Fibroblast of mammary gland (primary cell): ENCODE measurements around the gene OR4N2.
"Not testable (repeated sequence)": the region's sequence is repeated elsewhere in the genome, so short reads cannot be mapped to it uniquely, and the experiment has no call there.

ENCODE experiments used
- DNase-seq: peaks from one replicate; pipeline ENCODE4 v3.0.0-alpha.2; 2010; ENCODE audit warnings: low read depth
- H3K4me3 ChIP-seq: 2 replicates; pipeline ENCODE4 v1.5.1; 2011; ENCODE audit warnings: low read depth, mild to moderate bottlenecking, low read length, moderate library complexity; ENCODE audit not compliant: control insufficient read depth
- TF ChIP-seq, protein P1 (sequence below): conservative IDR thresholded peaks from 2 replicates; pipeline ENCODE4 v1.5.1; 2011; ENCODE audit warnings: low read depth, low read length, inconsistent platforms; ENCODE audit not compliant: control insufficient read depth, insufficient read depth

Gene OR4N2

DNA sequence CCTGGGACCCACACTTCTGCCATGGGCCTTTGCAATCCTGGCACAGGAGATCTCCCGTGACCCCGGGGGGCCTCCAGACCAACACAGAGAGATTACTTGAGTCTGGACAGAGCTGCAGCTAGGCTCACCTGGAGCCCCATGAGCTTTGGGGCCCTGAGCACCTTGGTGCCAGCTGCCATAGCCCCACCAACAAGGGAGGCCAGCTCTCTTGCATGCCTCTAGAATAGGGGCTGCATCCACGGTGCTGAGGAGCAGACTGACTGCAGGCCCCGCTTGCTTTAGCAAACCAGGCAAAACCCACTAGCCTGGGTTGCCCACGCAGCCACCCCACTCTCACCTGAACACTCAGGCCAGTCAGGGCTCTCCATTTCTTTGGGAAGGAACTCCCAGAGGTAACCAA lies 3.7 kb upstream of the OR4N2 start:
- no peak overlapping the region for H3K4me3 ChIP-seq
- DNase-seq = no peak
- TF ChIP-seq, protein P1, sequence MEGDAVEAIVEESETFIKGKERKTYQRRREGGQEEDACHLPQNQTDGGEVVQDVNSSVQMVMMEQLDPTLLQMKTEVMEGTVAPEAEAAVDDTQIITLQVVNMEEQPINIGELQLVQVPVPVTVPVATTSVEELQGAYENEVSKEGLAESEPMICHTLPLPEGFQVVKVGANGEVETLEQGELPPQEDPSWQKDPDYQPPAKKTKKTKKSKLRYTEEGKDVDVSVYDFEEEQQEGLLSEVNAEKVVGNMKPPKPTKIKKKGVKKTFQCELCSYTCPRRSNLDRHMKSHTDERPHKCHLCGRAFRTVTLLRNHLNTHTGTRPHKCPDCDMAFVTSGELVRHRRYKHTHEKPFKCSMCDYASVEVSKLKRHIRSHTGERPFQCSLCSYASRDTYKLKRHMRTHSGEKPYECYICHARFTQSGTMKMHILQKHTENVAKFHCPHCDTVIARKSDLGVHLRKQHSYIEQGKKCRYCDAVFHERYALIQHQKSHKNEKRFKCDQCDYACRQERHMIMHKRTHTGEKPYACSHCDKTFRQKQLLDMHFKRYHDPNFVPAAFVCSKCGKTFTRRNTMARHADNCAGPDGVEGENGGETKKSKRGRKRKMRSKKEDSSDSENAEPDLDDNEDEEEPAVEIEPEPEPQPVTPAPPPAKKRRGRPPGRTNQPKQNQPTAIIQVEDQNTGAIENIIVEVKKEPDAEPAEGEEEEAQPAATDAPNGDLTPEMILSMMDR = no peak

DNA sequence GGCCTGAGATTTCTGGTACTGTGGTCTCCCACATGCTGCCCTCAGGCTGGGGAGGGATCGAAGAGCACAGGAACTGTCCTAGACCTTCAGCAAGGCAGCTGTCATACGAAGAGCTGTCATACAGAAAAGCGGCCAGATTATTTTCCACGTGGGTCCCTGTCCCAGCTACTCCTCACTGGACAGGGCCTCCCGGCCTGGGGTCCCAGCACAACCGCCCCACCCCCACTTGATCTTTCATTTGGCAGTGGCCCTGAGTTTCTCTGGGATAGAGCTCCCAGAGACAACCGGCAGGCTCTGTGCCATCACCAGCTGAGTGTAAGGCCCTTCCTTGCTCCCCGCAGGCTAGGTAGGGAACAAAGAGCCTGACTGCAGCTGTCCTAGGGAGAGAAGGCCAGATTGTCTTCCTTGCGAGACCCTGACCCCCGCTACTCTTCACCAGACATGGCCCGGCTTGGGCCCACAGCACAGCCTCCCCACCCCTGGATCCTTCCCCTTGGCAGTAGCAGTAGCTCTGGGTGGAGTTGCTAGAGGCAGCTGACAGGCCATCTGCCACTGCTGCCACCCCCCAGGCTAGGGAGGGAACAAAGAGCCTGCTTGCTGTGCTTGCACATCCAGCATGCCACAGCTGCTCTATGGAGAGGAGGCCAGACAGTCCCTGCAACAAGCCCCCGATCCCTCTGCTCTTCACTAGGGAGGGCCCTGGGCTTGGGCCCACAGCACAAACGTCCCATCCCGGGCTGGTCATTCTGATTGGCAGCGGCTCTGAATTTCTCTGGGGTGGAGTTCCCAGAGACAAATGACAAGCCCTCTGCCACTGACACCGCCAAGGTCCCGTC lies 3.1 kb upstream of the OR4N2 start:
- no peak for DNase-seq
- TF ChIP-seq, protein P1 = no peak
- H3K4me3 ChIP-seq = no peak overlapping the region

DNA sequence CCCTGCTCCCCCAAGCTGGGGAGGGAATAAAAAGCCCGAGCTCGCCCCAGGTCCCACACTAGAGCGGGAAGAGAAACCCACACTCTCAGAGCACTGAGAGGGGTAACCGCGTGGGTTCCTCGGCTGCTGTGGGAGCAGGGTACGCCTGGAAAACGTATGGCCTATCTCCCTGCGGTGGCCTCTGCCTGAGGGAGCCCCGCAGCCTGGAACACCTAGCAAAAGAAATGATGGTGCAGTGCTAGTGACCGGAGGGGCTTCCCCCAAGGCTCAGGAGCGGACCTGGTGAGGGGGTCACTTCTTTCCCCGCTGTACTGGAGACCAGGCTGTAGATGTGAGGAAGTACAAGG lies 2.5 kb upstream of the OR4N2 start:
- no peak overlapping the region for H3K4me3 ChIP-seq
- DNase-seq = no peak
- TF ChIP-seq, protein P1 = no peak

DNA sequence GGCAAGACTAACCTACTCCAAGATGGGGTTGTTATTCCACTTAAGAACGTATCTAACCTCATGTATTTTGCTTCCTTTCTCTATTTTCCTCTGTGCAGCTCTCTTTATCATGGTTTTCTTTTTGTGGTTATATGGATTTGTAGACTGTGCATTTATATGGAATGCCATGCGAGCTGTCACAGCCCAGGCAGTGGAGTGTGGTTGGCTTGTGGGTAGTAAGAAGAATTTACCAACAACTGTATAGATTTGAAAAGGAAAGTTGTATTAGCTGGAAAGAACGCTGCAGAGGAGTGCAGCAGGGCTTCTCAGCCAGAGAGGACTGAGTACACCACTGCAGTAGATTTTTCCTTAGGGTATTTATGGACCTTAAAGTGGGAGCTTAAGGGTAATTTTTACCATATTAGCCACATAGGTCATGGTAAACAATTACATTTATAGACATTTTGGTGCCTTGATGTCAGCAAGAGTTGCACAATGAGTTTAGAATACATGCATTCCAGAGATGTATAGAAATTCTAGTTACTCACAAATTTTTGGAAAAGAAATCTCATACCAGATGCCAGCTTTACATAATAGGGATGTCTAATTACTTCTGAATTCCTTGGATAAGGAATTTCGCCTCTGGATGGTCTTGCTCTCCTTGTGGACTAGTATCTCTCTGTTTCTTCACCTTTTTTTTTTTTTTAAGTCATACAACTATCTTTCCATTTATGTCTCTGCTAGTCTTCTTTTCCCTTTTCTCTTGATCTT lies 9.8 kb downstream of the OR4N2 start:
- DNase-seq = not testable (repeated sequence)

DNA sequence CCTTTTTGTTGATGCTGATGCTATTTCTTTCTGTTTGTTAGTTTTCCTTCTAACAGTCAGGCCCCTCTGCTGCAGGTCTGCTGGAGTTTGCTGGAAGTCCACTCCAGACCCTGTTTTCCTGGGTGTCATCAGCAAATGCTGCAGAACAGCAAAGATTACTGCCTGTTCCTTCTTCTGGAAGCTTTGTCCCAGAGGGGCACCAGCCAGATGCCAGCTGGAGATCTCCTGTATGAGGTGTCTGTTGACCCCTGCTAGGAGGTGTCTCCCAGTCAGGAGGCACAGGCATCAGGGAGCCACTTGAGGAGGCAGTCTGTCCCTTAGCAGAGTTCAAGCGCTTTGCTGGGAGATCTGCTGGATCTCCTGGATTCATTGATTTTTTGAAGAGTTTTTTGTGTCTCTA lies 16.3 kb downstream of the OR4N2 start:
- not testable (repeated sequence) for H3K4me3 ChIP-seq, DNase-seq

More for the DNA sequence above, 9.8 kb downstream of the OR4N2 start:
- not testable (repeated sequence) for H3K4me3 ChIP-seq

DNA sequence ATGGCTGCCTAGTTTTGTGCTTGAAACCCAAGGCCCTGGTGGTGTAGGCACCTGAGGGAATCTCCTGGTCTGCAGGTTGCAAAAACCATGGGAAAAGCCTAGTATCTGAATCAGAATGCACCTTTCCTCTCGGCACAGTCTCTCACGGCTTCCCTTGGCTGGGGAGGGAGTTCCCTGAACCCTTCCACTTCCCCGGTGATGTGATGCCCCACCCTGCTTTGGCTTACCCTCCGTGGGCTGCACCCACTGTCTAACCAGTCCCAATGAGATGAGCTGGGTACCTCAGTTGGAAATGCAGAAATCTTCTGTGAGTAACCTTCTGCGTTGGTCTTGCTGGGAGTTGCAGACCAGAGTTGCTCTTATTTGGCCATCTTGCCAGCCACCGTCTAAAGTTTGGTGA lies 17.4 kb downstream of the OR4N2 start:
- H3K4me3 ChIP-seq, DNase-seq: not testable (repeated sequence)

DNA sequence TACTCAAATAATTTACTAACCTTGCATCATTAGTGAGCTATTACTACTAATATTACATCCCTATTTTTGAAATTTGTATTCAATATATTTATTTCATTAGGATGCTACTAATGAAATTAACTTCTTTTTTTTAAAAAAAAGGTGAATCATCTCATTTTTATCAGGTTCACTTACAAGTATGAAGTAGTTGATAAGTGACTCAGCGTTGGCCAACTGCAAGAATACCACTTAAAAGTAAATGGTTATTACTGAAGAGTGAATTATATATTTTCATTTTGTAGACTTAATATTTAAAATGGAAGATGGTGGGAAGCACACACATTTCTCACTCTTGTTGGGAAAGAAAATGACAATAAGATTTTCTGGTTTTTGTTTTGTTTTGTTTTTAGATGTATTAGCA lies 19.6 kb downstream of the OR4N2 start:
- DNase-seq = no peak
- TF ChIP-seq, protein P1 = no peak

DNA sequence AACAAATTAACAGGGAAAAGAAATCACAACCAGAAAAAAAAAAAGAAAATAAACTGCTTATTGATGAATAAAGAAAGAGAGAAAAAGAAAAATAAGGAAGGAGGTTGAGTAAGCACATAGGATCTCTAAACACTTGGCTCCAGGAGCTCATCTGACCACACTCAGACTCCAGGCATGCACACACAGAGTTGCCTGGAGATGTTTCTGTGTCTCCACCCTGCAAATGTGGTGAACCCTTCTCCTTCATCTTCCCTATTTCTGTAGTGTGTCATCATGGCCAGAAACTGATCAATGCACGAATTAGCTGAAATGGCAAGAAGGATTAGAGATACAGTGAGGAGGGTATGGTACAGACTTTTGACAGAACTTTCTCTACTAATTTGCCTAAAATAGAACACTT lies 20.2 kb downstream of the OR4N2 start:
- peak; percentile 40 for DNase-seq
- H3K4me3 ChIP-seq = no peak overlapping the region
- TF ChIP-seq, protein P1 = no peak

More for the DNA sequence above, 19.6 kb downstream of the OR4N2 start:
- H3K4me3 ChIP-seq = no peak overlapping the region

DNA sequence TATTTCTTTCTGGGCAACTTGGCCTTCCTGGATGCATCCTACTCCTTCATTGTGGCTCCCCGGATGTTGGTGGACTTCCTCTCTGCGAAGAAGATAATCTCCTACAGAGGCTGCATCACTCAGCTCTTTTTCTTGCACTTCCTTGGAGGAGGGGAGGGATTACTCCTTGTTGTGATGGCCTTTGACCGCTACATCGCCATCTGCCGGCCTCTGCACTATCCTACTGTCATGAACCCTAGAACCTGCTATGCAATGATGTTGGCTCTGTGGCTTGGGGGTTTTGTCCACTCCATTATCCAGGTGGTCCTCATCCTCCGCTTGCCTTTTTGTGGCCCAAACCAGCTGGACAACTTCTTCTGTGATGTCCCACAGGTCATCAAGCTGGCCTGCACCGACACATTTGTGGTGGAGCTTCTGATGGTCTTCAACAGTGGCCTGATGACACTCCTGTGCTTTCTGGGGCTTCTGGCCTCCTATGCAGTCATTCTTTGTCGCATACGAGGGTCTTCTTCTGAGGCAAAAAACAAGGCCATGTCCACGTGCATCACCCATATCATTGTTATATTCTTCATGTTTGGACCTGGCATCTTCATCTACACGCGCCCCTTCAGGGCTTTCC lies 24.2 kb downstream of the OR4N2 start:
- DNase-seq, H3K4me3 ChIP-seq: not testable (repeated sequence)
